Stimulated activated naive CD8-positive, alpha-beta T cell treated with anti-CD3 and anti-CD28 coated beads, Interleukin-15, Interleukin-2, amounts not matched to agents 100 U/mL and 50 U/mL, for 24 hours (primary cell): ENCODE results near the gene CDH23.

ENCODE experiments used
- ATAC-seq: fragments of 150-1000 bp; cut with Tn5 transposase; one replicate; pipeline ENCODE4 v1.10.0; 2021
- DNase-seq: peaks from one replicate; pipeline ENCODE4 v3.0.0; 2021

The CDH23 gene

DNA sequence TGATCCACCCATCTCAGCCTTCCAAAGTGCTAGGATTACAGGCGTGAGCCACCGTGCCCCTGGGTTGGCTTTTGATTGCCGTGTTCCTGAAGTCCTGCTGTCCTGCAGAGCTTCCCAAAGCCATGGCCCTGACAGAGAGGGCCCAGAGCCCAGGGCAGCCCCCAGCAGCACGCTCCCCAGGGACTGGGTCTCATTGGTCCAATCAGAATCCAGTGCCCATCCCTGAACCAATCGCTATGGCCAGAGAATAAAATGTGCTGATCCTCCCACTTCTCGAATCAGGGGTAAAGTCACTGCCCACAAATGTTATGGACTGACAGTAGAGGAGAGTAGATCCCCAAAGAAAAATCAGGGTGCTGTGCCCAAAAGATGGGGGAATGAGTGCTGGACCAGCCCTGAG is 327.8 kb downstream of the CDH23 start:
- no peak for DNase-seq
- no peak for ATAC-seq

DNA sequence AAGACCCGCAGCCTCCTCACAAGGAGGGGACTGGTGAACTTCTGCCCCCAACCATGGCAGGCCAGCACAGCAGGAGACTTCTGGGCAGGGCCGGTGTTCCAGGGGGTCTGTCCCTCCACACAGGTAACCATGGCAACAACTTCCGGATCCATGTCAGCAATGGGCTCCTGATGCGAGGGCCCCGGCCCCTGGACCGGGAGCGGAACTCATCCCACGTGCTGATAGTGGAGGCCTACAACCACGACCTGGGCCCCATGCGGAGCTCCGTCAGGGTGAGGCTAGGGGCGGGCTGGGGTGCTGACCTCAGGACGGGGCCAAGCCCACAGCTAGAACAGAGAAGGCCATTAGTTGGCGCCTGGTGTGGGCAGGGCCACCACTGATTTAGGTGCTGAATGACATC is 328.5 kb downstream of the CDH23 start:
- DNase-seq (no peak), ATAC-seq (no peak)

DNA sequence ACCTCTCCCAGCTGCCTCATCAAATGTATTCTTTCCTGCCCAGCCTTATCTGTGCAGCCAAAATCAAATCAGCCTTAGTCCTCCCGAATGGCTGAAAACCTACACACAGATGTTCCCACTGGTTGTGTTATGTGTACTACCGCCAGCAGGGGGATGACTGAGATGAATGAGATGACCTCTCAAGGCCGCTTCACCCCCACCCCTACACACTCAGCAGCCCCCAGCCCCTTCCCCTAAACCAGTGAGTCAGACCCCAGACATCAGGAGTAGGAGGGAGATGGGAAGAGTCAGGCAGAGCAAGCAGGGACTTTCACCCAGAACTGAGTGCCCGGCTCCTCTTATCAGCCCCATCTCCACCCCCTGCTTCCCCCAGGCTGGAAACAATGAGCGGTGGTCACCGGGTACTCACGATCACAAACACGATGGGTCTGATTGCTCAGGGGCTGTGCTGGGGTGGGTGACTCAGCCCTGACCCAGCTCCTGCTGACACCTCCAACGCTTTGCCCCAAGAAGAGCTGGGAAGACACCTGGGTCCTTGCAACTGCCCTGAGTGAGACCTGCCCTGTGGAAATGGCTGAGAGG is 329.4 kb downstream of the CDH23 start:
- ATAC-seq (peak; percentile 78), DNase-seq (peak; percentile 86)

DNA sequence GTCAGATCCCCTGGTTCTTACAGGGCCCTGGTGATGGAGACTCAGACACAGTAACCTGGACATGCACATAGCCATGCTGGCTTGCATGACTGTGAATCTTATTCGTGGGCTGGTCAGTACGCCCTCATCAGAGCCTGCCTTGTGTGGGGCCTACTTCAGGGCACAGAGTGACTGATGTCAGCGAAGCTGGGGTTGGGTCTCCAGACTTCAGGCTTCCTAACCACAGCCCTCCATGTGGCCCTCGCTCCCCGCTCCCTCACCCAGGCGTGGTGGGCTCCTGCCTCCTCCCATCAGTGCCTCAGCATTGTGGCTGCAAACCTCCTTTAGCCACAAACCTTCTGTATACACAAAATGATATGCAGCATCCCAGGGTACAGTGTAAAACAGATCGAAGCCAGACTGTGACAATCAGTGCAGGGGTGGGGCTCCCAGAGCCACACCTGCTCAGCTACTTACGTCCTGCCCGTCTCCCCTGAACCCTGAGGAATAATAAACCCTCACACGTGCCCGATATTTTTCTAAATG is 329.9 kb downstream of the CDH23 start:
- peak; percentile 76 for DNase-seq
- peak; percentile 40 for ATAC-seq

DNA sequence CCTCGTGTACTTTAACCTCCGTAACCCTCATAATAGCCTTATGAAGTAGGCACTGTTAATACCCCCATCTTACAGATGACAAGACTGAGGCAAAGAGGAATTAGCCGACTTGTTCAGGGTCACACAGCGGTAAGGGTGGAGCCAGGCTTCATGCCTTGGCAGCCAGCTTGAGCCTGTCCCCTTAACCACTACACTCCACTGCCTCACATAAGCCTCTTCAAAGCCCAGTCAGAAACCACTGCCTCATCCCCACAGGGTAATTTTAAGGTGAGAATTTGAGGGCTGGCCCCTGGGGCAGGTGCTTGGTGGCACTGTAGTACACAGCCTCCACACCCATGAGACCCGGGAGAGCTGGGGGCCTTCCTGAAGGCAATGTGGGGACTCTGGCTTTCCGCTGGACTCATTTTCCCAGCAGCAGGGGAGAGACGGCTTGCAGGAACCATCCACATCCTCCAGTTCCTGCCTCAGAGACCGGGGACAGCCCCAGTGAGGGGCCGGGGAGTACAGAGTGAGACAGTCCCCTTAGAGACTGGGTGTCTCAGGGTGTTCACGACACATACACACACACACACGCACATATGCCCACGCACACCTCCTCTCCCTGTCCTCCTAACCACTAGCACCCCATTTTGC is 330.5 kb downstream of the CDH23 start:
- DNase-seq (peak; percentile 70), ATAC-seq (peak; percentile 29)

DNA sequence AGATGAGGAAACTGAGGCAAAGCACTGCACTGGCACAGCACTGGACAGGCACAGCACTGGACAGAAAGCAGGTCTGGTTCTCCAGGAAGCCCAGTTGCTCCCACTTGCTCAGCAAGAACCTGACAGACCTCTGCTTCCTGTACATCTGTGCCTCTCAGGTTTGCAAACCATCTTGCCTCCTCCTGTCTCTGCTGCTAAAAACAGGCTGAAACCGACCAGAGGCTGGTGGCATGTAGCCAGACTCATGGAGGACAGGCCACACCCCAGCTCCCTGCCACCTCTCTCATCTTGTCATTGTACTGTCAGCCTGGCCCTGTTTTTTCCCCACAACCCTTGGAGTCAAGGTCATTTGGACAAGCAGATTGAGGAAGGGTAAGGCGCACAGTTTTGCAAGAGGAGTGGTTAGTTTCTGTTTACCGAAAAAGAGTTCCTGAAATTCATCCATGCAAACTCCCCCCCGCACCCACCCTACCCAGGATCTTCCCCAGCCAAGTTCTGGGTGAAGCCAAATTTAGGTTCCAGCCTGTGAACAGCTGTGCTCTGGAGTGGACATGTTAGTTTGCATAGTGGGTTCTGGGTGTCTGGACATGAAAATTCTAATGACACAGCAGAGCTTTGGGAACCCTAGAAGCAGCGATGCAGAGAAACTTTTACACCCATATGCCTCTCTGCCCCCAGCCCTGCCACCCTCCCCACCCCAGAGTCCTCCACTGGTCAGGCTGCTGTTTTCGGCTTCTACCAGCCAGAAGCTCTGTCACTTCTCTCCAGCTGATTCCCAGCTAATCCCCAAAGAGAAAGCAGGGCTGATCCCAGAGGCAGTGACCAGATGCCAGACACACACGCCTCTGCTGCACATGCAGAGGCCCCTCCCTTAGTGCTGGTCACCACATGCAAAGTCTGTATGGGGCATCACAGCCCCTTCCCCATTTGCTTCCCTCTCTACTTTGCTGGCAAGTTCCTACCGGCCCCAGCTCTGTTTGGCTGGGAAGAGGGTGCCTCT is 331.3 kb downstream of the CDH23 start:
- peak; percentile 66 for DNase-seq

DNA sequence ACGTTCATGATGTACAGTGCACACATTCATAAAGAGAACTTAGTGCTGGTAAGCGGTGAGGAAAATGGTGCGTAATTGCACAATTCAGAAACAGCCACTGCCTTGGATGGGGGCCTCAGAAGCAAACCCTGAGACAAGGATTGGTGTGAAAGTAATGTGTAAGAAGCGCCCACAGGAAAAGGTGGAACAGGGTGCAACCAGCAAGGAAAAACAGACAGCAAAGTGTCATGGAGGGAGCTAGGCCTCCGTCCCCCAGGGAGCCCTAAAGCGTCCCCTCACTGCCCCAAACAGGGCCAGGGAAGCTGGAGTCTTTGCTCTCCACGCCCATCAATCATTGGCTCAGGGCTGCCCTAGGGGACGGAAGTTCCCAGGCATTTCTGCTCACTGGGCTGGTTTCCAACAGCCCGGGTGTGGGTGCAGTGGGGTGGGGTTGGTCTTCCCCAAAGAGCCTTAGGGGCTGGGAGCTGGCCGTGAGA is 332.5 kb downstream of the CDH23 start:
- DNase-seq: peak; percentile 54
- no peak for ATAC-seq

More for the DNA sequence above, 331.3 kb downstream of the CDH23 start:
- no peak for ATAC-seq

DNA sequence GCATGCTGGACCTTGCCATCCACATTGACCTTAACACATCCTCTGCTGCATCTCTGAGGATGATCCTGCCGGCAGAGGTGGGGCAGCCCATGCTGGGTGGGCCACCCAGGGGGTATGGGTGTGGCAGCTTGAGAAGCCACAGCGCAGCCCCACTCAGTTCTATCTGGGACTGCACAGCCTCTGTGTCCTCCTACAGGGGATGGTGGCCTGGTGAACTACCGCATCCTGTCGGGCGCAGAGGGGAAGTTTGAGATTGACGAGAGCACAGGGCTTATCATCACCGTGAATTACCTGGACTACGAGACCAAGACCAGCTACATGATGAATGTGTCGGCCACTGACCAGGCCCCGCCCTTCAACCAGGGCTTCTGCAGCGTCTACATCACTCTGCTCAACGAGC is 335.1 kb downstream of the CDH23 start:
- no peak for ATAC-seq

DNA sequence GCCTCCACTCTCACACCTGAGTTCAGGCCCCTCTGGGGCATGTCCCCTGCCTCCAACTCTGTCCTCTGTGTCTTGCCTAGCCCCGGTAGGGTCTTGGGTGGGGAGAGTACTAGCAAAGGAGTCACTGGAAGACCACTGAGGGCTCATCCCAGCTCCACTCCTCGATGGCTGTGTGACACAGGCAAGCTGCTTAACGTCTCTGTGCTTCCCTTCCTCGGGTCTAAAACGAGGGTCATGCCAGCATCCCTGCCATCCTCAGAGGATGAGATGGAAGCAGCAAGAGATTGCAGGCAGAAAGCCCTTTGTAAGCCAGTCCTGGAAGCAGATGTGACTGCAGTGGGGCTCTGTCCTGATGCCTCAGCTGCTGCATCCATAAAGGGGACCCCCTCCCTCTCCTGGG is 338.1 kb downstream of the CDH23 start:
- ATAC-seq: no peak
- no peak for DNase-seq

More for the DNA sequence above, 335.1 kb downstream of the CDH23 start:
- peak; percentile 56 for DNase-seq

DNA sequence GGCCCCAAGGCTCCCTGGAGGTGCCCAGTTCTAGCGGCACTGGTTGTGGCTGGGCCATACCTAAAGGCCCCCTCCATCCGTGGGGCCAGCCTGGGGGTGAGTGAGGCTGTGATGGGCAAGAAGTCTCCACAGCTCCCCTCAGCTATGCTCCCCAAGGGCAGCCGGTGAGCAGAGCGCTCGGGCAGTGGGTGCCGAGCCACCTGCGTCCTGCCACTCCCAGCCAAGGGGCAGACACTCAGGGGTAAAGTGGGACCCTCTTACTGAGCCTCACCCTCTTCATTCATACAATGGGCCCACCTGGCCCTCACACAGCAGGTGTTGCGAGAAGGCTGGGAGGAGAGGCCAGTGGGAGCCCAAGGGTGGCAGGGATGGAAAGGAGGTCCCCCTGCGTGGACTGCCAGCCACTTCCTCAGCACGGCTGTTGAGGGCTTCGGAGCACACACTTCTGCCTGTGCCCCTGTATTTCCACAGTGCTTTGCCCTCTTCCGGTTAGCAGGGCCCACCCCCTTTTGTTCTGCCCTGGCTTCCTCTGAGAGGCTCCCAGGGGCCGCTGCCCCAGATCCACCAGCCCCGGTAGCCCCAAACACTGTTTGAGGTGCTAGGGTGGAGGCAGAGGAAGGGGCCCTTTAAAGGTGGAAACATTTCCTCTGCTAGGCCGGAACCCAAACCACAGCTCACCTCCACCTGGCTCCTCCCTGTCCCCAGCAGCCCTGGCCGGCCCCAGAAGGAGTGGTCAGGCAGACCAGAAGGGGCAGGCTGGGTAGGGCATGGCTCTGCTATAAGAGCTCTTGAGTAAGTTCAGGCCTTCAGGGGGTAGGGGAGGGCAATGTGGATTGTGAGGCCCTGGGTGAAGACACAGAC is 339.2 kb downstream of the CDH23 start:
- DNase-seq (peak; percentile 75), ATAC-seq (peak; percentile 72)

DNA sequence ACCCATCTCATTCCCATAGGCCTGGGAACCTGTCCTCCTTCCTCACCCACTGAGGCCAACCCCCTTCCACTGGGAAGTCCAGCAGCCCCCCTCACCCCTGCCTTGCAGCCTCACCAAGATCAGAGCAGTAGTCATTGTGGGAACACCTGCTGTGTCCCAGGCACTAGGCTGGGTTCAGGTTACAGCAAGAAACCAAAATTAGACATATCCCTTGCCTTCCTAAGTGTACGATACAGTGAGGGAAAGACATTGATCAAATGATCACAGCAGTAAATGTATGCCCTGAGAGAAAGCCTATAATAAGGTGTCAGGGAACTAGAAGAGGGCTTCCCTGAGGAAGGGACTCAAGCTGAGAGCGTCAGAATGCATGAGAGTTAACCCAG is 339.8 kb downstream of the CDH23 start:
- no peak for ATAC-seq
- no peak for DNase-seq

DNA sequence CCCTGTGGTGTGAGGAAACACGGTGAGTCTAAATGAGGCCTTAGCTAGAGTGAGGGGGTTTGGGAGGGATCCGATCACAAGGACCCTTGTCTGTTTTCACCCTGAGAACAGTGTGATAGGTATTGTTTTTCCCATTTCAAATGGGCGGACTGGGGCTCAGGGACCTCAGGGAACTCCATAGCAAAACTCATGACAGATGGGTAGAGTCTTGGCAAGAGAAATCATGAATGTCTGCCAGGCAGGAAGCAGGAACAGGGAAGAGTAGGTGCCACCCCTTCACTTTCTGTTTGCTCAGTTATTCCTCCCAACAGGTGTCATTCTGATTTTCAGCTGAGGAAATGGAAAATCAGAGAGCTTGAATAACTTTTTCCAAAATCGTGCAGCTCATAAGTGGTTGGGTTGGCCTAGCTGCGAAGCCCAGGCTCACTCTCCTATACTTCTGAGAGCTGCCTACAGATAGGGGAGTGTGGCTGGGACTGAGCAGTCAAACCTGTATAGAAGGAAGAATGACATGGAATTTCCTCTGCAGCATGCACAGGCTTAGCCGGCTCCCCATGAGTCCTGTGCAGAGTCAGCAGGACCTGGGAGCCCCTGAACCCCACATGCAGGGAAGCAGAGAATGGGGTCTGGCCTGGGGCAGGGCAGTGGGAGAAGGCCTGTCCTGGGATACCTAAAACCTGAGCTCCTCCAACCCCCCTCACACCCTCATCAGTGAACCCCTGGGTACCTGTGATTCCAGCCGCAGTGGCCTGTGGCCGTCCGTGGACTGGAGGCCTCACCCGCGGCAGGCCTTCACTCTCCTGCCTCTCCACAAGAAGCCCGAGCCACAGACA is 340.5 kb downstream of the CDH23 start:
- peak; percentile 89 for ATAC-seq
- peak; percentile 57 for DNase-seq

DNA sequence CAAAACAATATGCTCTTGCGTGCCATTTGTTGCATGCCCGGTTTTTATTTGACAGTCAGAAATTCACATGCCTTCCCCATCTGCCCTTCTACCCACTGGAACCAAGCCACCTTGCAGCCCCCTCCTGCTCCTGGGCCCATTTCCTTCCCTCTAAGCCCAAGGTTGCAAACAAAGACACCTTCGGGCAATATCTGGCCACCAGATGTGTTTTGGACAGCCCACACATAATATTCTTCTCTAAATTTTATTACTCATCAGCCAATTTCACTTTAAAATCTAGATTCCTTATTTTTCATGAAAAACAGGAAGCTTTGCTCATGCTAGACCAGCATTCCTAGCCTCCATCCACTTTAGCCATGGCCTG is 341.1 kb downstream of the CDH23 start:
- DNase-seq (no peak), ATAC-seq (no peak)

DNA sequence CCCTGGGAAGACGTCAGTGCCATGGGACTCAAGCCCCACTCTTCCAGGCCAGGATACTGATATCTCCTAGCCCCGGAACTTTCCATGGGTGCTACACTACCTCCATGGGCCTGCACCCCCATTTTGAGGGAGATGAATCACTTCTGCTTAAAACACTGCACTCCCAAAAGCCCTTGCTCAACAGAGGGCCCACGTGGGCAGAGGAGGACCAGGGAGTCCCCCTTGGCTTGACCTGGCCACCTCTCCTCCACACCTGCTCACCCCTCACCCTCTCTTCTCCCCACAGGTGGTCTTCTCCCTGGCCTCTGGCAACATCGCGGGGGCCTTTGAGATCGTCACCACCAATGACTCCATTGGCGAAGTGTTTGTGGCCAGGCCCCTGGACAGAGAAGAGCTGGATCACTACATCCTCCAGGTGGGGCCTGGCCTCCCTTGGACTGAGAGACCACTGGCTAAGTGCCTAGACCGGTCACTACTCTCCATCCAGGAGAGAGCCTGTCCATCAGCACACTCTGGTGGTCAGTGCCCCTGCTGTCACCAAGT is 342.7 kb downstream of the CDH23 start:
- DNase-seq (no peak), ATAC-seq (no peak)

DNA sequence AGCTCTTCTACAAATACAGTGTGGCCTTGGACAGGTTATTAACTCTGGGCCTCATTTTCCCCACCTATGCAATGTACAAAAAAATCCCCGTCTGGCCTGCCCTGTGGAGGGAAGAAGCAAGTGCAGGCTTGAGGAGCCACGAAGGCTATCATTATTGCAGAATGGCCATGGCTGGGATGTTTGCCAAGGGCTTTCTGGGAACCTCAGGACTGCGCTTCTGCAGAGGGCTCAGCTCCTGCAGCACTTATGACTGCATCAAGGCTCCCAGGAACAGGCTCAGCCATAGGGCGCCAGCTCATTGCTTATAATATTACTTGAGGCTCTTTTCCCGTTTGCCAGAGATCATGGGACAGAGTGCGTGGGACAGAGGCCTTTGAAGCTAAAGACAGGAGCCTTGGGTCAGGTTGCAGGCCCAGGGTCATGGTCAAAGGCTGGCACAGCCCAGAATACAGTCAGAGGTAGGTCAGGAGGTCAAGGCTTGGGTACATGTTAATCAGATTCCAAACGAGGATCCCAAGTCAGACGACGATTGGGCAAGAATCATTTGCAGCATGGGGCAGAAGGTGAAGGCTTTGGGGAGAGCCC is 343.4 kb downstream of the CDH23 start:
- DNase-seq: no peak
- ATAC-seq: no peak

DNA sequence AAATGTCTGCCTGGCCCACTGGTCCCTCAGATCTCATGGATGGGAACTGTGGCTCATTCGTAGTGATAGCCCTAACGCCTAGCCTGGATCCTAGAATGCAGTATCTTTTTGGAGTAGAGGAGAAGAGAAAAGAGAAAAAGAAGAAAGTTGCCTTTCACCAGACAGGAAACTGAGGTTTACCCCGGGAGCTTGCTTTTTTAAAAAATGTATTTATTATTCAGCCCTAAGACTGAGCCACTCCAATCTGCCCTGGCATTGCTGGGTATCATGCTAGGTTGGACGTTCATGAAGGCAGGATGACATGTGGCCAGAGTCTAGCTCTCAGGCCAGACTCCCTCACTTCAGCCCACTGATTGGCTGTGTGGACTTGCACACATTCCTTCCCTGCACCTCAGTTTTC is 344.3 kb downstream of the CDH23 start:
- ATAC-seq (no peak), DNase-seq (no peak)

DNA sequence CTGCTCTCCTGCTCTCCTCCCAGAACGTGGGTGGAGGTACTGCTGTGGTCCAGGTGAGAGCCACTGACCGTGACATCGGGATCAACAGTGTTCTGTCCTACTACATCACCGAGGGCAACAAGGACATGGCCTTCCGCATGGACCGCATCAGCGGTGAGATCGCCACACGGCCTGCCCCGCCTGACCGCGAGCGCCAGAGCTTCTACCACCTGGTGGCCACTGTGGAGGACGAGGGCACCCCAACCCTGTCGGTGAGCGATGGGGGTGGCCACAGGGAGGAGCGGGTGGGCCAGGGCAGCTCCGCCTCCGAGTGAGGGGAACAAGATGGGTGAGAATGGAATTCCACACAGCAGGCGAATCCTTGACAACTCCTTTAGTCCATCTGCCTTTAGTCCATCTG is 345.0 kb downstream of the CDH23 start:
- ATAC-seq (no peak), DNase-seq (no peak)

DNA sequence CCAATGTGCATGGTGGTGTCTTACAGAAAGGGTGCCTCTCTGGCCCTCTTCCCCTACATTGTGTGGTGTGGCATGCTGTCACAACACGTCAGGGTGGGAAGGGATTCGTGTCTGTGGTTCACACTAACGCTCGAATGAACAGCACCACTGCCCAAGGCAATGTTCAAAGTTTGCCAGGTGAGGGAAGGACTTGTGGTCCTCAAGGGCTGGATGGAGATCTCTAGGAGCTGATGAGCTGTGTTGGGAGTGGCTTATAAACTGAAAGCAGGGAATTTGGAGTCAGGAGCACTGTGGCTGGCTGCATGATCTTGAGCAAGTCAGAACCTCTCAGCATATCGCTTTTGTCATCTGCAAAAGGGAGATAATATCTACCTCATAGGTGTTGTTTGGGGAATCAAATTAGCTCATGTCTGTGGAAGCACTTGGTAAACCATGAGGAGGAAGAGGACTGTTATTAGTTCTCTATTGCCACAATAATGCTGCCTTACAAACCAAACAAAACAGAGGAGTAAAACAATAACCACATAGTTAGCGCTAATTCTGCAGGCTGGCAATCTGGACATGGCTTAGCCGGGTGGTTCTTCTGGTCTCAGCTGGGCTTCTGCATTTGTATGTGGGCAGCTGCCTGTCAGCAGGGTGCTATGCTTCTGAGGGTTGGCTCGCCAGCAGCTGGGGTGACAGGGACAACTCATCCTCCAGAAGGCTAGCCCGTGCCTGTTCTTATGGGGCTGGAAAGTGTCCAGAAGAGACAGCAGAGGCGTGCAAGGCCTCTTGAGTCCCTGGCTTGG is 345.8 kb downstream of the CDH23 start:
- no peak for ATAC-seq
- no peak for DNase-seq

DNA sequence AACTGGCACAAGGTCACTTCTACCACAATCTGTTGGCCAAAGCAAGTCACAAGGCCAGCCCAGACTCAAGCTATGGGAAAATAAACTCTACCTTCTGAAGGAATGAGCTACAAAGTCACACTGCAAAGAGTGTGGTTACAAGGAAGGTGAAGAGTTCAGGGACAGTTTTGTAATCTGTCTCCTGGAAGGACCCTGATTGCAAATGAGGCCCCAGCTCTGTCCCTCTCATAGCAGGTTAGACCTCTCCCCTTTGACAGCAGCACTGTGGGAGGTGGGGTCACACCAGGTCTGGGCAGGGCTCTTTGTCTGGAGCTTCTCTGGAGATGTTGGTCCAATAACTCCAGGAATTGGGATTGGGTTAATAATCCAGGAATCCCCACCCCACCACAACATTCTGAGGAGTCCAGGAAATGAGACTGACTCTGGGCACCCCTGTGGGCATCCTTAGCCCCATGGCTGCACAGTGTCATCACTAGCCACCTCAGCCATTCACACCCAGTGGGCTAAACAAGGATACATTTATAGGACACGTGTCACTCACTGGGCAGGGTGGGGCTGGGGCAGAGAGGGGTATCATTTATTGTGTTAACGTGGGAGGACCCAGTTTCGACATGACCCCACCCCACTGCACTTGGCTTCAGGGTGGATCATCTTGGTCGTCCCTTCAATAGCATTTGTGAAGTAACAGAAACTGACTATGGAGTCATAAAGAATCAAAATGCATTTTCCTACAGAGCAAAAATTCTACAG is 346.5 kb downstream of the CDH23 start:
- DNase-seq: no peak
- no peak for ATAC-seq
